HG02798 (cell line): ENCODE results near the gene PTGDR2.
"Not testable (repeated sequence)": the region's sequence is repeated elsewhere in the genome, so short reads cannot be mapped to it uniquely, and the experiment has no call there.

Experiments used
- ATAC-seq: cut with Tn5 transposase; IDR thresholded peaks from one replicate; pipeline ENCODE4 v1.9.1; 2021; ENCODE audit warnings: mild to moderate bottlenecking; ENCODE audit not compliant: unreplicated experiment, poor library complexity

The PTGDR2 gene

GRCh38 chr11:60844045-60844869 is 11.5 kb downstream of the PTGDR2 start:
- ATAC-seq, result no peak

- no peak for ATAC-seq
Measured at GRCh38 chr11:60842668-60843600, 12.8 kb downstream of the PTGDR2 start.

DNA sequence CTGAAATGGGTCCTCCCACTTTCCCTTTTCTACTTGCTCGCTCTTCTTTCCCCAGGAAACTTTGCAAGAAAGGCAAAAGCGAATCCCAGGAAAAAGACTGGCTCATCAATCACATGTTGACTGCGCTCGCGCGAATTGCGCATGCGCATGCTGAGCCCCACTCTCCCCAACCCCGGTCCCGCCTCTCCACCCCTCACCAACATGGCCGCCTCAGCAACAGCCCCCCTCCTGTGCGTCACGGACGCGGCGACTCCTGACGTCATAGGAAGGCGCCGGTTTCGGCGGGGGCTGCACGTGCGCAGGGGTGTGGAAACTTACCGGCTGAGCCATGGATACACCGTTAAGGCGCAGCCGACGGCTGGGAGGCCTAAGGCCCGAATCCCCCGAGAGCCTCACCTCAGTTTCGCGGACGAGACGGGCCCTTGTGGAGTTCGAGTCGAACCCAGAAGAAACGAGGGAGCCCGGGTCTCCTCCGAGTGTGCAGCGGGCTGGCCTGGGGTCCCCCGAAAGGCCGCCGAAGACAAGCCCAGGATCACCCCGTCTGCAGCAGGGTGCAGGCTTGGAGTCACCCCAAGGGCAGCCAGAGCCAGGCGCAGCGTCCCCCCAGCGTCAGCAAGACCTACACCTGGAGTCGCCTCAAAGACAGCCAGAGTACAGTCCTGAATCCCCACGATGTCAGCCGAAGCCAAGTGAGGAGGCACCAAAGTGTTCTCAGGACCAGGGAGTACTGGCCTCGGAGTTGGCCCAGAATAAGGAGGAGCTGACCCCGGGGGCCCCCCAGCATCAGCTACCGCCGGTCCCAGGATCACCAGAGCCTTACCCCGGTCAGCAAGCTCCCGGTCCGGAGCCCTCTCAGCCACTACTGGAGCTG is 13.7 kb downstream of the PTGDR2 start, which contains the start of gene CCDC86:
Gene CCDC86 (plus strand): TSS at position 317 of the 871 bp plus-strand sequence. CDS start 12 bp downstream, at position 329.
- peak; percentile 89 for ATAC-seq

DNA sequence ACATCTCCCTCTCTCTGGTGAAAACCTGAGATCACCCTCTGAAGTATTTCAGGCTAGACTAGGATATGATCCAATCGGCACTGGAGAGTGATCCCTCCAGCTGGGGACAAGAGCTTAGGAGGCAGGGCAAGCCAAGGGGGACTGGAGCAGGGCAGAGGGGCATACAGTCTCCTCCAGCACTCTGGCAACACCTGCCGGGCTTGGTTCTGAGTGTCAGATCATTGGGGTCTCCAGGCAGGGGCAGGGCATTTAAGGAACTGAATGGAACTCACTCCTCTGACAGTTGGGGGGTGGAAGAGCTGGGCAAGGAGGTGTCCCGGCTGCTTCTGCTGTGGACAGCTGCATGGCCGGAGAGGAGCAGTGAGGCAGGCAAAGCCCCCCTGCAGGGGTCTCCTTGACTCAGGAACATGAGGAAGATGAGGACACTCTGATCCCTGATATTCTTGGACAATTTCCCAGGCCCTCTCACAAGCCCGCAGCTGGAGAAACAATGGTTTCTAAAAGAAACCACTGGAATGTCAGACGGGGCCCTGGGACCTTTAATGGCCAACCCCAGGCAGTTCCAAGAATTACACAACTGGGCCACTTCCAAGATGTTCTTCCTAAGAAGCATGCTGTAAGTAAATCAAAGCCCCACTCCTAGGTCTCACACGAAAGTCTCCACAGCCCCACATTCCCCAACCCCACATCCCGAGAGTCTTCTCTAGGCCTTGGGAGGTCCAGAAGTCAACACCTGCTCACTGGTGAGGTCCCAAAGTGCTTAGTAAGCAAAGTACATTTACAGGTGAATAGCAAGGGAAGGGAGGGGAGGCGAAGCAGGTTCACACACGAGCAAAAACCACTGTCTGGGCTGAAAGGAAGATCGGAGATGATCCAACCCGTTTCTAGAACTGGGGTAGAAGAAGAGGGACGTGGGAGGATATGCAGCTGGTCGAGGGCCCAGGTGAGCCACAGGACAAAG is 15.0 kb downstream of the PTGDR2 start:
- no peak for ATAC-seq

- no peak for ATAC-seq
Measured at GRCh38 chr11:60838132-60838531, 17.6 kb downstream of the PTGDR2 start.

- ATAC-seq, result no peak
Measured at GRCh38 chr11:60836866-60837515, 18.8 kb downstream of the PTGDR2 start.

DNA sequence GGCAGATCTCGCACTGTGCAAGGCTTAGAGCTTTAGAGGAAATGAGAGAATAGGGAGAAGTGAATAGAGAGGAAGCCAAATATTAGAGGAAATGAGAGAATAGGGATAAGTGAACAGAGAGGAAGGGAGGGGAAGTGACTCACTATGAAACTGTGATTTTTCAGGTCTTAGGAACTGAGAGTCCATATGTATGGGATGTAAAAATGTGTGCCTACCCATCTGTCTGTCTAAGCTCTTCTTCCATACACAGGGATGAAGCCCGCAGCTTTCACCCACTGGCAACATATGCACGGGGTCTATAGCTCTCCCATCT is 20.3 kb downstream of the PTGDR2 start:
- no peak for ATAC-seq

DNA sequence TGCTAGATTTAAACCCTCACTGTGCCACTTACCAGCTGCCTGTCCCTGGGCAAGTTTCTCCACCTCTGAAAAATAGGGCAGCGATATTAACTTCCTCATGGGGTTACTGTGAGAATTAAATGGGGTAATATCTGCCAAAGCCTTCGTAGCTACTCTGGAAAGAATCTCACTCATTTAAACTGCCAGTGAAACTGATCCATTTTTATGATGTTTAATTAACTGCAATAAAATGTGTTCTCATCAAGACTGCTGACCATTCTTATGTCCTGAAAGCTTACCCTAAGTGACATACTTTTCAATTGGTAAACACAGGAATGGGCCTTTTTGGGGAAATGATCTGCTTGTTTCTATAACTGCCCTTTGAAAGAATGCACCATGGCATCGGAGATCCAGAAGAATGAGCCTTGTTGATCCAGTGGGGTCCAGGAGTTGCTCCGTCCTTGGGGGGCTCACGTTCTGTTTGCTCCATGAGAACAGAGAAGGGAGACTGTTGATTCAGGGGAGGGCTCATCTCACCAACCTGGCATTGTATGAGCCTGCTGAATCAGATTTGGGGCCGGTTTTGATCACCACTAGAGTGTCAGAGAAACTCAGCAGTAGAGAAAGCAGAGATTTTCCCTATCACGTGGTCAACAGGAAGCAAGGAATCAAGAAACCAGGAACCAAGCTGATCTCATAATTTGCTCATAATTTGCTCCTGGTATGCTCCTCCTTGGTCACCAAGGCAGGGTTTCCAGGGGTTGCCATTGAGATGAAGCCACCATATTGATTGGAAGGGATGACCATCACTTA is 20.8 kb downstream of the PTGDR2 start:
- no peak for ATAC-seq

- ATAC-seq, result no peak
Measured at GRCh38 chr11:60831501-60832079, 24.2 kb downstream of the PTGDR2 start.

- ATAC-seq, result peak; percentile 76
Measured at GRCh38 chr11:60831143-60831500, 24.6 kb downstream of the PTGDR2 start.

DNA sequence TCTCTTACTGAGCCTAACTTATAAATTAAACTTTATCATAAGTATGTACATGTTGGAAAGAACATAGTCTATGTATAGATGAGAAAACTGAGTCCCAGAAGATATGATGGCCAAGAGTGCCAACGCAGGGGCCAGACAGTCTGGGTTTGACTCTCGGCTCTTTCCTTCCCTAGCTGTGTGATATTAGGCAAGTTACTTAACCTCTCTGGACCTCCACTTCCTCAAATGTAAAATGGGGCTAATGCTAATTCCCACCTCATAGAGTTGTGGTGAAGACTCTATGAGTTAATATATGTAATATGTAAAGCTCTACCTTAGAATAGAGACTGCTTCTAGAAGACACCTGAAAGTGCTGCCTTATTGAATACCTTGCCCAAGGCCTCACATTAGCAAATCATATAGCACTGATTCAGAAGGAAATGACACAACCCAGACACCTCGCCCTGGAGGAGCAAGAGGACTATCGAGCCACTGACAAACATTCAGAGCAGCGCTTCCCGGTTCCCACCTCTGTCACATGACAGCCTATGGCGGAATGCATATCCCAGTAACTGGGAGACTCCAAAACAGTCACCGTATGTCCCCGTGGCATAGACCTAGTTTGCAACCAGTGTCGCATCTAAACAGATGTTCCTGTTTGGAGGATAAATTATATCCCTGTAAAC is 25.1 kb downstream of the PTGDR2 start:
- peak; percentile 20 for ATAC-seq

DNA sequence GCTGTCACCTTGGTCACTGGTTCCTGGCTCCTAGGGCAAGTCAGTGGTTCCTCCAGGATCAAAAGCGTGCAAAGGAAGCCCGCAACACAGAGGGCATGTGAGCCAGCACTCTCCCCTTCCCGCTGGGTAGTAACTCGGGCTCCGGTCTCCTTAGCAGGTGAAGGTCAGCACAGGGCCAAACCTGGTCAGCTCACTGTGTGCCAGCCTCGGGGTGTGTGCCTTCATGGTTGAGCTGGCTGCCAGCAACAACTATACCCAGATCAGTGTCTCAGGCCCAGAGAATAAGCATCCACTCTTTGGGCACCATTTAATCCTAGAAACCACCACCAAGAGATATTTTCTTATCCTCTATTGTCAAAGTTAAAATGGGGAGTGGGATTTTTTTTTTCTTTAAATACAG is 30.0 kb downstream of the PTGDR2 start:
- ATAC-seq, result no peak

GRCh38 chr11:60825118-60825517 is 30.6 kb downstream of the PTGDR2 start:
- no peak for ATAC-seq

GRCh38 chr11:60823745-60824306 is 31.9 kb downstream of the PTGDR2 start:
- not testable (repeated sequence) for ATAC-seq

GRCh38 chr11:60821827-60822599 is 33.7 kb downstream of the PTGDR2 start:
- no peak for ATAC-seq

DNA sequence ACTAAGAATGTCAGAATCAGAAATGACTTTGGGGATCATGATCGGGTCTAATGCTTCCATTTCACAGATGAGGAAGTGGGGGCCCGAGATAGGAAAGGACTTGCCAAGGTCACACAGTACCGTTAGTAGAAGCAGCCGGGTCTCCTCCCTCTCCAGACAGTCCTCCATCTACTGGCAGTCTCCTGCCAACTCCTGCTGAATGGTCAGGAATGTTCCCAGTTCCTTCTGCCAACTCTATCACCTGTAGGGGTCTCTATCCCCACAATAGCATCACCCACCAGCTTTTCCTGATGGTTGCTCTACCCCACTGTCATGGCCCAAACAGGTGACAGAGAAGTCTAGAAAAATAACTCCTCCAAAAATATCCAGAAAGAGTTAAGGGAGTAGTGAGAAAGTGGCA is 37.7 kb downstream of the PTGDR2 start:
- ATAC-seq, result no peak
